Mesothelial cell of epicardium (in vitro differentiated cells): ENCODE results near the gene TMEM63C. TPM values are rescaled to one million over a fixed set of nuclear protein-coding genes. Genes with fewer than 3 reads are reported as not detected.
"Not testable (repeated sequence)": the region's sequence is repeated elsewhere in the genome, so short reads cannot be mapped to it uniquely, and the experiment has no call there.

Source experiments
- DNase-seq, 2 experiments: peaks; one replicate each; pipeline ENCODE4 v3.0.0; 2021; ENCODE audit warnings: low spot score in 2 of 2; ENCODE audit not compliant: unreplicated experiment in 2 of 2
- H3K27ac Mint-ChIP-seq: 2 replicates; pipeline ENCODE4 v1.8.0; 2021; ENCODE audit warnings: mixed read lengths
- H3K27me3 Mint-ChIP-seq: 2 replicates; pipeline ENCODE4 v1.8.0; 2021; ENCODE audit warnings: low read depth, mixed read lengths
- H3K36me3 Mint-ChIP-seq: 2 replicates; pipeline ENCODE4 v1.8.0; 2021; ENCODE audit warnings: mixed read lengths
- H3K4me1 Mint-ChIP-seq: 2 replicates; pipeline ENCODE4 v1.8.0; 2021; ENCODE audit warnings: mixed read lengths
- H3K4me3 Mint-ChIP-seq: 2 replicates; pipeline ENCODE4 v1.8.0; 2021; ENCODE audit warnings: mild to moderate bottlenecking, moderate library complexity, mixed read lengths
- H3K9me3 Mint-ChIP-seq: 2 replicates; pipeline ENCODE4 v1.8.0; 2021; ENCODE audit warnings: mixed read lengths
- total RNA-seq: library from RNA; stranded (reverse); gene quantifications from 3 replicates; pipeline ENCODE4 v1.2.1, GENCODE V29; 2021
- TF ChIP-seq, protein P1 (sequence below): fragments of 200-600 bp; sonication (generic); IDR thresholded peaks from one replicate; pipeline ENCODE4 v1.5.0; 2021; ENCODE audit warnings: antibody characterized with exemption; ENCODE audit not compliant: unreplicated experiment

Gene TMEM63C
- total RNA-seq, 1 donor from 2014 or later: 6.2 TPM

DNA sequence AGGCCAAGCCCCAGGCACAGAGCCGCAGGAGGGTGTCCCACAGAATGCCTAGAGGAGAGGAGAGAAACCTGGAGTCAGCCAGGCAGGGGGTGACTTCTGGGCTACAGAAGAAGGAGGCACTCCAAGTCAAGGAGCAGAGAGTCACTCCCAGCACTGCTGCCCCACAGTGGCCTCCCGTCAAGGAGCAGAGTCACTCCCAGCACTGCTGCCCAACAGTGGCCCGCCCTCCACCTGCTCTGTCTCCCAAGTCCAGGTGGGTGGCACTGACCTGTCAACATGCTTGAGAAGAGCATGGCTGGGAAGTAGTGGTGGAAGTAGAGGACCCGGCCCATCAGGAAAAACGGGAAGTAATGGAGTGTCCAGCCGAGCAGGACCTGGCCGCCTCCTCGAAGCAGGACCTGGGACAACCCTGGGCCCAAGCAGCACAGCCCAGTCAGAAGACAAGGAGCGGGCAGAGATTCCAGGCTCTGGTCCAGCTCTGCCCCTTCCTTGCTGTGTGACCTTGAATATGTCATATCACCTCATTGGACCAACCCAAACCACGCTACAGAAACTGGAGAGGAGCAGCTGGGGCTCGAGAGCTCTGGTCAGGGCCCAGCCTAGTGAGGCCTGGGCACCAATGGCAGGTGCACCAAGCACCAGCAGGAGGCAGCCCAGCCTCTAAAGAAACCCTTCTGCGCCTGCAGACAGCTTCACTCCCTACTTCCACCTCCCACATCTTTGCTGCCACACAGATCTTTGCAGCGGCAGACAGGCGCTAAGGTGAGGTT is 97.0 kb downstream of the TMEM63C start:
- Mint-ChIP-seq H3K27ac (no peak overlapping the region), H3K27me3 (peaks cover 2% of the 10 kb centered on the region), H3K9me3 (no peaks in the 10 kb centered on the region), H3K36me3 (peaks cover 11% of the 10 kb centered on the region), H3K4me3 (no peak overlapping the region), H3K4me1 (no peaks in the 10 kb centered on the region)
- TF ChIP-seq, protein P1, sequence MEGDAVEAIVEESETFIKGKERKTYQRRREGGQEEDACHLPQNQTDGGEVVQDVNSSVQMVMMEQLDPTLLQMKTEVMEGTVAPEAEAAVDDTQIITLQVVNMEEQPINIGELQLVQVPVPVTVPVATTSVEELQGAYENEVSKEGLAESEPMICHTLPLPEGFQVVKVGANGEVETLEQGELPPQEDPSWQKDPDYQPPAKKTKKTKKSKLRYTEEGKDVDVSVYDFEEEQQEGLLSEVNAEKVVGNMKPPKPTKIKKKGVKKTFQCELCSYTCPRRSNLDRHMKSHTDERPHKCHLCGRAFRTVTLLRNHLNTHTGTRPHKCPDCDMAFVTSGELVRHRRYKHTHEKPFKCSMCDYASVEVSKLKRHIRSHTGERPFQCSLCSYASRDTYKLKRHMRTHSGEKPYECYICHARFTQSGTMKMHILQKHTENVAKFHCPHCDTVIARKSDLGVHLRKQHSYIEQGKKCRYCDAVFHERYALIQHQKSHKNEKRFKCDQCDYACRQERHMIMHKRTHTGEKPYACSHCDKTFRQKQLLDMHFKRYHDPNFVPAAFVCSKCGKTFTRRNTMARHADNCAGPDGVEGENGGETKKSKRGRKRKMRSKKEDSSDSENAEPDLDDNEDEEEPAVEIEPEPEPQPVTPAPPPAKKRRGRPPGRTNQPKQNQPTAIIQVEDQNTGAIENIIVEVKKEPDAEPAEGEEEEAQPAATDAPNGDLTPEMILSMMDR: no peak
- no peak for DNase-seq

- Mint-ChIP-seq H3K4me1 (no peaks in the 10 kb centered on the region), H3K9me3 (no peaks in the 10 kb centered on the region), H3K27ac (no peak overlapping the region), H3K36me3 (peaks cover 14% of the 10 kb centered on the region), H3K4me3 (no peak overlapping the region), H3K27me3 (no peaks in the 10 kb centered on the region)
- DNase-seq: no peak
- TF ChIP-seq, protein P1: no peak
Observed at GRCh38 chr14:77279719-77280118, 98.1 kb downstream of the TMEM63C start.

GRCh38 chr14:77280921-77281320 is 99.3 kb downstream of the TMEM63C start:
- H3K27me3 Mint-ChIP-seq, H3K4me1 Mint-ChIP-seq, DNase-seq, H3K27ac Mint-ChIP-seq, H3K9me3 Mint-ChIP-seq, H3K4me3 Mint-ChIP-seq: not testable (repeated sequence)
- H3K36me3 Mint-ChIP-seq: peaks cover 23% of the 10 kb centered on the region

DNA sequence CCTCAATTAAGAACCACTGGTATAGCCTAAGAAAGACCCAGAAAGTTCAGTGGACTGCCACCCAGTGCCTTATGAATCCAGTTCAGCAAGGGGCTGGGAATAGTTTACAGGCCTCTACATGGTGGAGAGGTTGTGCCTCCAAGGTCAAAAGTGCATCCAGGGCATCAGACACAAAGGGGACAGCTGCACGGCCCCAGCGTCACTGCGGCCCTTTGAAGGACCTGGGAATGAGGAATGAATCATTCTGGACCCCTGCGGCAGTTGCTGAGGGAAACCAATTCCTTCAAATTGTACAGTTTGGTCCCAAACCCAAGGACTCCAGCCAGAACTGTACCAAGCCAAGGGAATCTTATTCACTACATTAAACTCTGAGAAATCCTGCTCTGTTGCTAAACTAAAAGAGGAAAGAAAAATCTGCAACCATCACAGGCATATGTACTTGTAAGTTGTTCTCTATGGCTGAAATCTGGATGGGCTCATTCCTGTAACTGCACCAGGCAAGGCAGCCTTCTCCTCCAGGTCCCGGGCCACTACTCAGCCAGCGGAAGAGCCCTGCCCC is 100.3 kb downstream of the TMEM63C start:
- H3K27ac Mint-ChIP-seq: no peak overlapping the region
- H3K36me3 Mint-ChIP-seq: peaks cover 32% of the 10 kb centered on the region
- H3K9me3 Mint-ChIP-seq: no peaks in the 10 kb centered on the region
- no peaks in the 10 kb centered on the region for H3K4me1 Mint-ChIP-seq
- no peaks in the 10 kb centered on the region for H3K27me3 Mint-ChIP-seq
- DNase-seq: no peak
- TF ChIP-seq, protein P1: no peak
- H3K4me3 Mint-ChIP-seq: no peak overlapping the region

GRCh38 chr14:77284066-77284465 is 102.5 kb downstream of the TMEM63C start:
- Mint-ChIP-seq H3K27ac (no peak overlapping the region), H3K27me3 (no peaks in the 10 kb centered on the region), H3K9me3 (no peaks in the 10 kb centered on the region), H3K36me3 (peaks cover 36% of the 10 kb centered on the region), H3K4me3 (no peak overlapping the region), H3K4me1 (no peaks in the 10 kb centered on the region)
- TF ChIP-seq, protein P1: no peak
- DNase-seq: no peak

- no peaks in the 10 kb centered on the region for H3K9me3 Mint-ChIP-seq
- TF ChIP-seq, protein P1: no peak
- no peak overlapping the region for H3K4me3 Mint-ChIP-seq
- no peak overlapping the region for H3K27ac Mint-ChIP-seq
- no peaks in the 10 kb centered on the region for H3K4me1 Mint-ChIP-seq
- no peak for DNase-seq
- peaks cover 34% of the 10 kb centered on the region for H3K36me3 Mint-ChIP-seq
- no peaks in the 10 kb centered on the region for H3K27me3 Mint-ChIP-seq
Observed at GRCh38 chr14:77284466-77284865, 102.9 kb downstream of the TMEM63C start.
